Esophagus muscularis mucosa (tissue), 4 donors: ENCODE data around the gene FAM53A. TPM values are rescaled to one million over a fixed set of nuclear protein-coding genes. Genes with fewer than 3 reads are reported as not detected.

ENCODE experiments used
- DNase-seq: peaks from one replicate; pipeline ENCODE4 v3.0.0-alpha.2; 2017; ENCODE audit errors: extremely low spot score
- H3K27ac ChIP-seq, 4 donors: fragments of 200-600 bp; sonication (generic); replicated peaks in 1 of 4; 1 replicate in 3 of 4; 2 replicates in 1 of 4; pipeline ENCODE4 v1.5.1; 2016 to 2019; ENCODE audit warnings: mild to moderate bottlenecking in 1 of 4
- H3K27me3 ChIP-seq, 4 donors: fragments of 200-600 bp; sonication (generic); one replicate each; pipeline versions ENCODE4 v1.5.1 to v1.6.0; 2016 to 2019
- H3K36me3 ChIP-seq, 4 donors: fragments of 200-600 bp; sonication (generic); one replicate each; pipeline ENCODE4 v1.5.1; 2016 to 2019
- H3K4me1 ChIP-seq, 4 donors: fragments of 200-600 bp; sonication (generic); one replicate each; pipeline ENCODE4 v1.5.1; 2016 to 2019
- H3K4me3 ChIP-seq, 4 donors: fragments of 200-600 bp; sonication (generic); 1 replicate in 2 of 4; 2 replicates in 2 of 4; pipeline ENCODE4 v1.5.1; 2016 to 2019; ENCODE audit warnings: mild to moderate bottlenecking in 4 of 4, moderate library complexity in 1 of 4
- H3K9me3 ChIP-seq, 4 donors: fragments of 200-600 bp; sonication (generic); 1 replicate in 3 of 4; 2 replicates in 1 of 4; pipeline ENCODE4 v1.5.1; 2016 to 2019
- EP300 ChIP-seq: sonication (generic); formaldehyde crosslinking; IDR thresholded peaks from one replicate; pipeline ENCODE4 v1.6.1; 2017; ENCODE audit warnings: antibody characterized with exemption
- POLR2A ChIP-seq: fragments of 450-650 bp; IDR thresholded peaks from one replicate; pipeline ENCODE4 v1.6.1; 2017; ENCODE audit warnings: antibody characterized with exemption, moderate library complexity, mild to moderate bottlenecking, low read depth
- POLR2AphosphoS5 ChIP-seq, 2 donors: sonication (generic); formaldehyde crosslinking; IDR thresholded peaks; one replicate each; pipeline ENCODE4 v1.6.1; 2017; ENCODE audit warnings: antibody characterized with exemption in 2 of 2
- WGBS: methylation state at CpG from one replicate; pipeline ENCODE4 v1.1.5; 2018; 5-methylcytosine and 5-hydroxymethylcytosine counted together
- intact Hi-C: fragments of 100-400 bp; cut with DNase I; formaldehyde crosslinking; loops from one replicate; pipeline ENCODE4 v1.15.1; 2023
- total RNA-seq, 4 donors: library from RNA; depleted of rRNA; stranded (reverse); fragments of >200 nt; gene quantifications; one replicate each; pipeline versions ENCODE4 v1.1.0 to v1.2.1, GENCODE V29; 2016
- TF ChIP-seq, protein P1 (sequence below), 3 experiments: fragments of 200-600 bp in 2 of 3; fragments of 450-650 bp in 1 of 3; sonication (generic) in 2 of 3; IDR thresholded peaks; one replicate each; pipeline ENCODE4 v1.5.1; 2017 to 2019; ENCODE audit warnings: antibody characterized with exemption in 3 of 3, mild to moderate bottlenecking in 2 of 3, moderate library complexity in 1 of 3

The FAM53A gene
- total RNA-seq, 4 donors from 2014 or later = 5.2 to 13.3 (median 8.9) TPM

DNA sequence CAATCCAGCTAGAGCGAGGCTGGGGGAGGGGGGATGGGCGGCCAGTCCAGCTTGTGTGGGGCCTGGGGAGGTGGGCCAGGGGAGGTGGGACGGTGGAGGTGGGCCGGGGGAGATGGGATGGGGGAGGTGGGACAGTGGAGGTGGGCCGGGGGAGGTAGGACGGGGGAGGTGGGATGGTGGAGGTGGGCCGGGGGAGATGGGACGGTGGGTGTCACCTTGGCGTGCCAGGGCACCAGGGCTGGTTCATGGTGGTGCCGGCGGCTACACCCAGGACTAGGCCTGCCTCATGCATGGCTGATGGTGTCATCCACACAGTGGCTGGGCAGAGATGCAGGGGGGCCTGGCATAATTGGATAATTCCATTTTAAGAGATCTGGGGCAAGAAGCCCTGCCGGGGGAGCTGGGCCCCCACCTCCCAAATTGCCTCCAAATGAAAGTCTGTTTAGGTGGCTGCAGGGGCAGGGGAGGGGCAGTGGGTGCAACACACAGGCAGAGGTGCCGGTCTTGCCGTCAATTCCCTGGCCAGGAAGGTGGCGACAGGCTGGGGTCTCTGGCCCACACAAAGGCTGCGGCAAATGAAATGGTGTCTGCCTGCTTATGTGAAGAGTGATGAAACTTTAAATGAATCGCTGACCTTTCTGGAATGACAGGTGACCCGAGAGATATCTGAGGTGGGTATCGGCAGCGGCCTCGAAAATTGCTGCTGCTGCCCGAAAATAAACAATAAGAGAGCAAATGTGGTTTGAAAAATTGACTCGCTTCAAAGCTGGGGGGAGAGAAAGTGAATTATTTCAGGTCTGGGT lies 82.1 kb downstream of the FAM53A start:
- H3K27me3 ChIP-seq = peaks cover 0 to 78% (median 0%) of the 10 kb centered on the region in 4 donors
- no peak for DNase-seq
- intact Hi-C loops = no loop called here

DNA sequence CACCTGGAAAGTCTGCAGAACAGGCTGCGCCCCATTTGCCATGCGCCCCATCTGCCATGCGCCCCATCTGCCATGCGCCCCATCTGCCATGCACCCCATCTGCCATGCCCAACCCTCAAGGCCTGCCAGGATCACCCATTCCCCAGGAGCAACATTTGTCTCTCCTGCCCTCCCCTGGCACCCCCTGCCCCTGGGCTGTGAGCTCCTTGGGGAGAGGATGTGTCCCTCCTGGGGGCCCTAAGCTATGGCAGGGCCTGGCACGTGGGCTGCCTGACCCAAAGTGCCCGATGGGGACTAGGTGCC lies 82.6 kb downstream of the FAM53A start:
- intact Hi-C loops = no loop called here
- WGBS = 100% methylated on average over 3 of the region's 6 CpGs
- Histone ChIP-seq H3K4me3 (no peak overlapping the region), H3K36me3 (no peaks in the 10 kb centered on the region), H3K9me3 (no peaks in the 10 kb centered on the region), H3K4me1 (peaks cover 0 to 5% (median 3%) of the 10 kb centered on the region in 4 donors), H3K27ac (no peak overlapping the region), H3K27me3 (peaks cover 0 to 80% (median 0%) of the 10 kb centered on the region in 4 donors)
- DNase-seq = no peak
- TF ChIP-seq POLR2AphosphoS5 (IDR thresholded peaks at IDR 0.05) (no peak), EP300 (no peak), POLR2A (no peak)
- TF ChIP-seq, protein P1, sequence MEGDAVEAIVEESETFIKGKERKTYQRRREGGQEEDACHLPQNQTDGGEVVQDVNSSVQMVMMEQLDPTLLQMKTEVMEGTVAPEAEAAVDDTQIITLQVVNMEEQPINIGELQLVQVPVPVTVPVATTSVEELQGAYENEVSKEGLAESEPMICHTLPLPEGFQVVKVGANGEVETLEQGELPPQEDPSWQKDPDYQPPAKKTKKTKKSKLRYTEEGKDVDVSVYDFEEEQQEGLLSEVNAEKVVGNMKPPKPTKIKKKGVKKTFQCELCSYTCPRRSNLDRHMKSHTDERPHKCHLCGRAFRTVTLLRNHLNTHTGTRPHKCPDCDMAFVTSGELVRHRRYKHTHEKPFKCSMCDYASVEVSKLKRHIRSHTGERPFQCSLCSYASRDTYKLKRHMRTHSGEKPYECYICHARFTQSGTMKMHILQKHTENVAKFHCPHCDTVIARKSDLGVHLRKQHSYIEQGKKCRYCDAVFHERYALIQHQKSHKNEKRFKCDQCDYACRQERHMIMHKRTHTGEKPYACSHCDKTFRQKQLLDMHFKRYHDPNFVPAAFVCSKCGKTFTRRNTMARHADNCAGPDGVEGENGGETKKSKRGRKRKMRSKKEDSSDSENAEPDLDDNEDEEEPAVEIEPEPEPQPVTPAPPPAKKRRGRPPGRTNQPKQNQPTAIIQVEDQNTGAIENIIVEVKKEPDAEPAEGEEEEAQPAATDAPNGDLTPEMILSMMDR (IDR thresholded peaks at IDR 0.05) = no peak

More for the DNA sequence above, 82.1 kb downstream of the FAM53A start:
- WGBS = 92% methylated on average over 12 of the region's 23 CpGs
- no peaks in the 10 kb centered on the region for H3K9me3 ChIP-seq
- TF ChIP-seq POLR2AphosphoS5 (IDR thresholded peaks at IDR 0.05) (no peak), POLR2A (no peak), EP300 (no peak)
- TF ChIP-seq, protein P1 (IDR thresholded peaks at IDR 0.05) = no peak
- H3K4me3 ChIP-seq = no peak overlapping the region
- peaks cover 0 to 5% (median 3%) of the 10 kb centered on the region in 4 donors for H3K4me1 ChIP-seq
- no peaks in the 10 kb centered on the region for H3K36me3 ChIP-seq
- H3K27ac ChIP-seq = no peak overlapping the region

DNA sequence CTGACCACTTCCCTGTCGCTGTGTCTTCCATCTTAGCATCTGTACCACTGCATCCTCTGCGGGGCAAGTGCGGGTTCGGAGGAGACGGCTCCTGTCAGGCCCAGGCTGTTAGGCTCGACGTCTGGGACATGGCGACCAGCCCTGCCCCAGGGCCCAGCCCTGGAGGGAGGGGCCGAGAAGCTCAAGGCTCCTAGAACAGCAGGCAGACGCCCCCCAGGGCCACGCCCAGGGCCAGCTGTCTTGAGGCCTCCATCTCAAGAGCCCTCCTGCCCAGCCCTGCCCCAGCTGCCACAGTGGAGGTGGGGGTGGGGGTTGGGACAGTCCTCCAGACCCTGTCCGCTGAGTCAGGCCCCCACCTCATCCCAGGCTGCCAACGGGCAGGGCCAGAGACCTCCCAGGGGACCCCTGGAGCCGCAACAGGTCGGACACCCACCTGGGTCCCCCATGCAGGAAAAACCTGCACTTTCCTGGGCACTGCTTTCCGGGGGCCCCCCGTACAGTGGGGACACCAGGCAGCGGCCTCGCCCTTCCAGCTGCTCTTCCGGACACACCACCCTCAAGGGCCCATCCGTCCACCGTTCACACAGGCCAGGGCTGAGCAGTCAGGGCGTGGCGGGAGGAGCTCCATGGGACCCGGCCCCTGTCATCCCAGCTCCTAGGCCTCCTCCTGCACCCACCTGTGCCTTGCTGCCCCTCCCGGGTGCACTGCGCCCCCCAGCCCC lies 83.1 kb downstream of the FAM53A start:
- TF ChIP-seq EP300 = no peak
- TF ChIP-seq, protein P1 (IDR thresholded peaks at IDR 0.05) = no peak
- no peak for TF ChIP-seq POLR2AphosphoS5 (IDR thresholded peaks at IDR 0.05)
- TF ChIP-seq POLR2A = no peak
- H3K4me3 ChIP-seq = no peak overlapping the region
- H3K9me3 ChIP-seq = no peaks in the 10 kb centered on the region
- peaks cover 0 to 5% (median 3%) of the 10 kb centered on the region in 4 donors for H3K4me1 ChIP-seq
- 82% methylated on average over 10 of the region's 27 CpGs for WGBS
- intact Hi-C loops = no loop called here
- H3K27ac ChIP-seq = no peak overlapping the region
- no peak for DNase-seq
- H3K36me3 ChIP-seq = no peaks in the 10 kb centered on the region
- H3K27me3 ChIP-seq = peaks cover 0 to 81% (median 0%) of the 10 kb centered on the region in 4 donors

DNA sequence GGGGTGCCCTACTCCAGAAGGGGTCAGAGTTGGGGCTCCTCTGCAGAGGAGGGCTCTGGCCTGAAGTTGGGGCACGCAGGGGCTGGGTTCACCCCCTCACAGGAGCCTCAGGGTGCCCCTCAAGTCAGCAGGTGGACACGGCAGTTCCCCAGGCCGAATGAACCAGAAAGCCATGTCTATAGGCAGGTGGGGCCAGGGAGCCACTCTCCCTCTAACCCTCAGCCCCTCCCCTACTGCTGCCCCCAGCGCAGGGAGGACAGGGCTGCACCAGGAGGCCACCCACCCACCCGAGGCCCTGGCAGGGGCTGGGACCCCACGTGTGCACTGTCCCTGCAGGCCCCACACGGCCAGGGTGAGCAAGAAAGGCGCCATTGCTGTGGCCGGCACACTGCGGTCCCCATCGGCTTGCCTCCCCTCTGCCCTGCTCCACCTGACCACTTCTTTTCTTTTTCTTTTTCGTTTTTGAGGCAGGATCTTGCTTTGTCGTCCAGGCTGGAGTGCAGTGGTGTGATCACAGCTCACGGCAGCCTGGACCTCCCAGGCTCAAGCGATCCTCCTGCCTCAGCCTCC lies 83.8 kb downstream of the FAM53A start:
- WGBS = 87% methylated on average over 12 of the region's 15 CpGs
- H3K27ac ChIP-seq = no peak overlapping the region
- peaks cover 0 to 81% (median 0%) of the 10 kb centered on the region in 4 donors for H3K27me3 ChIP-seq
- no peak overlapping the region for H3K4me3 ChIP-seq
- peaks cover 0 to 5% (median 3%) of the 10 kb centered on the region in 4 donors for H3K4me1 ChIP-seq
- DNase-seq = no peak
- TF ChIP-seq POLR2A = no peak
- intact Hi-C loops = no loop called here
- no peaks in the 10 kb centered on the region for H3K36me3 ChIP-seq
- no peaks in the 10 kb centered on the region for H3K9me3 ChIP-seq
